Sigmoid colon (tissue), 3 donors: ENCODE results near the gene TRMT112.

Experiments
- POLR2A ChIP-seq, 2 donors: fragments of 450-650 bp; IDR thresholded peaks; one replicate each; pipeline ENCODE4 v1.6.1; 2016; ENCODE audit warnings: antibody characterized with exemption in 2 of 2, mild to moderate bottlenecking in 2 of 2, moderate library complexity in 2 of 2
- TF ChIP-seq, protein P1 (sequence below), 4 experiments: fragments of 450-650 bp in 3 of 4; fragments of 200-600 bp in 1 of 4; IDR thresholded peaks; one replicate each; pipeline ENCODE4 v1.5.1; 2016 to 2019; ENCODE audit warnings: antibody characterized with exemption in 4 of 4, mild to moderate bottlenecking in 3 of 4, moderate library complexity in 2 of 4

GRCh38 chr11:64352099-64352994, 35.0 kb upstream of the TRMT112 start:
- TF ChIP-seq, protein P1, sequence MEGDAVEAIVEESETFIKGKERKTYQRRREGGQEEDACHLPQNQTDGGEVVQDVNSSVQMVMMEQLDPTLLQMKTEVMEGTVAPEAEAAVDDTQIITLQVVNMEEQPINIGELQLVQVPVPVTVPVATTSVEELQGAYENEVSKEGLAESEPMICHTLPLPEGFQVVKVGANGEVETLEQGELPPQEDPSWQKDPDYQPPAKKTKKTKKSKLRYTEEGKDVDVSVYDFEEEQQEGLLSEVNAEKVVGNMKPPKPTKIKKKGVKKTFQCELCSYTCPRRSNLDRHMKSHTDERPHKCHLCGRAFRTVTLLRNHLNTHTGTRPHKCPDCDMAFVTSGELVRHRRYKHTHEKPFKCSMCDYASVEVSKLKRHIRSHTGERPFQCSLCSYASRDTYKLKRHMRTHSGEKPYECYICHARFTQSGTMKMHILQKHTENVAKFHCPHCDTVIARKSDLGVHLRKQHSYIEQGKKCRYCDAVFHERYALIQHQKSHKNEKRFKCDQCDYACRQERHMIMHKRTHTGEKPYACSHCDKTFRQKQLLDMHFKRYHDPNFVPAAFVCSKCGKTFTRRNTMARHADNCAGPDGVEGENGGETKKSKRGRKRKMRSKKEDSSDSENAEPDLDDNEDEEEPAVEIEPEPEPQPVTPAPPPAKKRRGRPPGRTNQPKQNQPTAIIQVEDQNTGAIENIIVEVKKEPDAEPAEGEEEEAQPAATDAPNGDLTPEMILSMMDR (IDR thresholded peaks at IDR 0.05) = no peak
- no peak for TF ChIP-seq POLR2A (IDR thresholded peaks at IDR 0.05)
